Esophagus muscularis mucosa (tissue), 4 donors: ENCODE measurements around the gene DIAPH3. TPM values are rescaled to one million over a fixed set of nuclear protein-coding genes. Genes with fewer than 3 reads are reported as not detected.

Experiments
- DNase-seq: peaks from one replicate; pipeline ENCODE4 v3.0.0-alpha.2; 2017; ENCODE audit errors: extremely low spot score
- H3K27ac ChIP-seq, 4 donors: fragments of 200-600 bp; sonication (generic); replicated peaks in 1 of 4; 1 replicate in 3 of 4; 2 replicates in 1 of 4; pipeline ENCODE4 v1.5.1; 2016 to 2019; ENCODE audit warnings: mild to moderate bottlenecking in 1 of 4
- H3K27me3 ChIP-seq, 4 donors: fragments of 200-600 bp; sonication (generic); one replicate each; pipeline versions ENCODE4 v1.5.1 to v1.6.0; 2016 to 2019
- H3K36me3 ChIP-seq, 4 donors: fragments of 200-600 bp; sonication (generic); one replicate each; pipeline ENCODE4 v1.5.1; 2016 to 2019
- H3K4me1 ChIP-seq, 4 donors: fragments of 200-600 bp; sonication (generic); one replicate each; pipeline ENCODE4 v1.5.1; 2016 to 2019
- H3K4me3 ChIP-seq, 4 donors: fragments of 200-600 bp; sonication (generic); 1 replicate in 2 of 4; 2 replicates in 2 of 4; pipeline ENCODE4 v1.5.1; 2016 to 2019; ENCODE audit warnings: mild to moderate bottlenecking in 4 of 4, moderate library complexity in 1 of 4
- H3K9me3 ChIP-seq, 4 donors: fragments of 200-600 bp; sonication (generic); 1 replicate in 3 of 4; 2 replicates in 1 of 4; pipeline ENCODE4 v1.5.1; 2016 to 2019
- EP300 ChIP-seq: sonication (generic); formaldehyde crosslinking; IDR thresholded peaks from one replicate; pipeline ENCODE4 v1.6.1; 2017; ENCODE audit warnings: antibody characterized with exemption
- POLR2A ChIP-seq: fragments of 450-650 bp; IDR thresholded peaks from one replicate; pipeline ENCODE4 v1.6.1; 2017; ENCODE audit warnings: antibody characterized with exemption, moderate library complexity, mild to moderate bottlenecking, low read depth
- POLR2AphosphoS5 ChIP-seq, 2 donors: sonication (generic); formaldehyde crosslinking; IDR thresholded peaks; one replicate each; pipeline ENCODE4 v1.6.1; 2017; ENCODE audit warnings: antibody characterized with exemption in 2 of 2
- WGBS: methylation state at CpG from one replicate; pipeline ENCODE4 v1.1.5; 2018; 5-methylcytosine and 5-hydroxymethylcytosine counted together
- intact Hi-C: fragments of 100-400 bp; cut with DNase I; formaldehyde crosslinking; loops from one replicate; pipeline ENCODE4 v1.15.1; 2023
- total RNA-seq, 4 donors: library from RNA; depleted of rRNA; stranded (reverse); fragments of >200 nt; gene quantifications; one replicate each; pipeline versions ENCODE4 v1.1.0 to v1.2.1, GENCODE V29; 2016
- TF ChIP-seq, protein P1 (sequence below), 3 experiments: fragments of 200-600 bp in 2 of 3; fragments of 450-650 bp in 1 of 3; sonication (generic) in 2 of 3; IDR thresholded peaks; one replicate each; pipeline ENCODE4 v1.5.1; 2017 to 2019; ENCODE audit warnings: antibody characterized with exemption in 3 of 3, mild to moderate bottlenecking in 2 of 3, moderate library complexity in 1 of 3

DIAPH3 gene
- total RNA-seq, 4 donors from 2014 or later, result under 0.01 to 1.0 (median 0.41) TPM

DNA sequence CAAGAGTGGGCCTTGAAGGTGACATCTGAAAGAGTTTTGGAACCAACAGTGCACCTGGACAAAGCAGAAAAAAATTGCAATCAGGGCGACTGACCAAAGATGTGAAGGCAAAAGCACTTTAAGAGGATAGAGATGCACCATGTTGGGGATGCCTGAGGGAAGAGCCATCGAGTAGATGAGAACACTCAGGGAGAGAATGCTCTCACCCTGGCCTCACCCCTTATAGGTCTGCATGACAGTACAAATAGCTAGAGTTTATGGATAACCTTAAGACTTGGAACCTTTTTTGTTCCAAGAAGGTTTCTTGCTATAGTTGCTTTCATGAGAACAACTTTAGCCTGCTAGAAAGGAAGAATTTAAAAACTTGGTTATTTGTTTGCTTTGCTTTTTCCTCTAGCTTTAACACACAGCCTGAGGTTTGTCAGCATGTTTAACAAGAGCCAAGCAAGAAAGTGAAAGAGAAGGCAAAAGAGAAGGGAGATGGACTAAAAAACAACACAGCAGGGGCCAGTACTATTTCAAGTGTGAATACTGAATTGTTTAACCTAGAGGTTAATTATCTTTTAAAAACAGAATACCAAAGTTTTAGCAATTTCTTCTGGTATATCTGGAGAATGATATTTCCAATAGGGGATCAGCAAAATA, 418.9 kb downstream of the DIAPH3 start:
- Histone ChIP-seq H3K36me3 (no peaks in the 10 kb centered on the region), H3K27ac (no peak overlapping the region), H3K9me3 (no peaks in the 10 kb centered on the region), H3K27me3 (no peaks in the 10 kb centered on the region), H3K4me3 (no peak overlapping the region), H3K4me1 (peaks cover 0 to 24% (median 16%) of the 10 kb centered on the region in 4 donors)
- intact Hi-C loops, result no loop called here
- no peak for TF ChIP-seq EP300
- TF ChIP-seq POLR2AphosphoS5 (IDR thresholded peaks at IDR 0.05), result no peak
- TF ChIP-seq, protein P1, sequence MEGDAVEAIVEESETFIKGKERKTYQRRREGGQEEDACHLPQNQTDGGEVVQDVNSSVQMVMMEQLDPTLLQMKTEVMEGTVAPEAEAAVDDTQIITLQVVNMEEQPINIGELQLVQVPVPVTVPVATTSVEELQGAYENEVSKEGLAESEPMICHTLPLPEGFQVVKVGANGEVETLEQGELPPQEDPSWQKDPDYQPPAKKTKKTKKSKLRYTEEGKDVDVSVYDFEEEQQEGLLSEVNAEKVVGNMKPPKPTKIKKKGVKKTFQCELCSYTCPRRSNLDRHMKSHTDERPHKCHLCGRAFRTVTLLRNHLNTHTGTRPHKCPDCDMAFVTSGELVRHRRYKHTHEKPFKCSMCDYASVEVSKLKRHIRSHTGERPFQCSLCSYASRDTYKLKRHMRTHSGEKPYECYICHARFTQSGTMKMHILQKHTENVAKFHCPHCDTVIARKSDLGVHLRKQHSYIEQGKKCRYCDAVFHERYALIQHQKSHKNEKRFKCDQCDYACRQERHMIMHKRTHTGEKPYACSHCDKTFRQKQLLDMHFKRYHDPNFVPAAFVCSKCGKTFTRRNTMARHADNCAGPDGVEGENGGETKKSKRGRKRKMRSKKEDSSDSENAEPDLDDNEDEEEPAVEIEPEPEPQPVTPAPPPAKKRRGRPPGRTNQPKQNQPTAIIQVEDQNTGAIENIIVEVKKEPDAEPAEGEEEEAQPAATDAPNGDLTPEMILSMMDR (IDR thresholded peaks at IDR 0.05), result no peak
- no peak for TF ChIP-seq POLR2A
- 82% methylated on average over 2 of the region's 2 CpGs for WGBS
- no peak for DNase-seq

DNA sequence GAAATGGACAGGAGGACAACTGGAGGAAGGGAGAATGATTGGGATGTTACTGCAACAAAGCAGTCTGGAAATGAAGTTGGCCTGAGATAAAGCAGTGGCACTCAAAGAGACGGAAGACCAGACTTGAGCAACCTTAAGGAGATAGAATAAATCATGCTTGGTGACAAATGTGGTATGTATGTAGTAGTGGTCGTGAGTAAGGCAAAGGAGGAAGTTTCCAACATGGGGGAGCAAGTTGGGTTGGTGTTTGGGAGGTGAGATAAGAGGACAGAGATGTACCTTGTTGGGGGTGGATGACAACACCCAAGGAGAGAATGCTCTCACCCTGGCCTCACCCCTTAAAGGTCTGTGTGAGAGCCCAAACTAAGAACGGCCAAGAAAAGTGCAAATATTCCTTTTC, 420.5 kb downstream of the DIAPH3 start:
- H3K27me3 ChIP-seq, result no peaks in the 10 kb centered on the region
- H3K27ac ChIP-seq, result no peak overlapping the region
- no peak for DNase-seq
- H3K4me1 ChIP-seq, result peaks cover 0 to 24% (median 16%) of the 10 kb centered on the region in 4 donors
- no peaks in the 10 kb centered on the region for H3K9me3 ChIP-seq
- WGBS, result 77% methylated on average over 3 of the region's 3 CpGs
- TF ChIP-seq, protein P1 (IDR thresholded peaks at IDR 0.05), result no peak
- TF ChIP-seq POLR2A (no peak), EP300 (no peak), POLR2AphosphoS5 (IDR thresholded peaks at IDR 0.05) (no peak)
- no peaks in the 10 kb centered on the region for H3K36me3 ChIP-seq
- intact Hi-C loops, result no loop called here
- H3K4me3 ChIP-seq, result no peak overlapping the region

DNA sequence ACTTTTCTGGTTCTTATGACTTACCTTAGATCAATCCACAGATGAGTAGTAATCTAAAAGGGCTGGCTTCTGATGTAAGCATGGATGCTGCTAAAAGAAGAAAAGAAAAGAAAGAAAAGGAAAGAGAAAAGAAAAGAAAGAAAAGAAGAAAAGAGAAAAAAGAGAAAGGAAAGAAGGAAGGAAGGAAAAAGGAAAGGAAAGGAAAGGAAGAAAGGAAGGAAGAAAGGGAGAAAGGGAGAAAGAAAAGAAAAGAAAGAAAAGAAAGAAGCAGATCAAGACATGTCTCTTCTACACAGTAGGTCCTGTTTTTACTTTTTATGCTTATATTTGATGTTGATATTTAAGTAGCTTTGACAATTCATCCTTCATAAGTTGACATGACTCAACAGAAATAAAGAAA, 421.3 kb downstream of the DIAPH3 start:
- Histone ChIP-seq H3K36me3 (no peaks in the 10 kb centered on the region), H3K4me1 (peaks cover 0 to 24% (median 16%) of the 10 kb centered on the region in 4 donors), H3K4me3 (no peak overlapping the region), H3K9me3 (no peaks in the 10 kb centered on the region), H3K27me3 (no peaks in the 10 kb centered on the region), H3K27ac (no peak overlapping the region)
- intact Hi-C loops, result no loop called here
- DNase-seq, result no peak
- no peak for TF ChIP-seq POLR2AphosphoS5 (IDR thresholded peaks at IDR 0.05)
- no peak for TF ChIP-seq POLR2A
- no peak for TF ChIP-seq EP300
- TF ChIP-seq, protein P1 (IDR thresholded peaks at IDR 0.05), result no peak

DNA sequence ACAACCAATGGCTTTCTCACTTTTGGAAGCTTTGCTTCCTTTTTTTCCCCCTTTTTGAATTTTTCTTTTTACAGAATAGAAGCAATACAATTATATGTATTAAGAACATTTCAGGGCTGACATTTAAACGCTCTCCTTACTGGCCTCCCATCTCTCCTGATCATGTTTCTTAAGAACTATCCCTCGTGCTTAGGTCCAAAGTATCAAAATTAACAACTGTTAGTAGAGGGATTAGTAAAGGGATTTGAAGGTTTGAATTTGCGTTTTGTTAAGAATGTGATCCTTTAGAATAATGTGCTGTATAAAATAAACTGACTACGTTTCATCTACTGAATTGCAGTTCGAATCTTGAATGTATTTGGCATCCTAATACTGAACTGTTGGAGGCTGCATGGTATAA, 424.8 kb downstream of the DIAPH3 start:
- no peak overlapping the region for H3K4me3 ChIP-seq
- H3K27ac ChIP-seq, result no peak overlapping the region
- intact Hi-C loops, result no loop called here
- no peak for DNase-seq
- H3K36me3 ChIP-seq, result no peaks in the 10 kb centered on the region
- 94% methylated on average over 5 of the region's 5 CpGs for WGBS
- H3K27me3 ChIP-seq, result no peaks in the 10 kb centered on the region
- no peaks in the 10 kb centered on the region for H3K4me1 ChIP-seq
- H3K9me3 ChIP-seq, result no peaks in the 10 kb centered on the region
- TF ChIP-seq, protein P1 (IDR thresholded peaks at IDR 0.05), result no peak
- no peak for TF ChIP-seq POLR2AphosphoS5 (IDR thresholded peaks at IDR 0.05)
- no peak for TF ChIP-seq POLR2A
- TF ChIP-seq EP300, result no peak

DNA sequence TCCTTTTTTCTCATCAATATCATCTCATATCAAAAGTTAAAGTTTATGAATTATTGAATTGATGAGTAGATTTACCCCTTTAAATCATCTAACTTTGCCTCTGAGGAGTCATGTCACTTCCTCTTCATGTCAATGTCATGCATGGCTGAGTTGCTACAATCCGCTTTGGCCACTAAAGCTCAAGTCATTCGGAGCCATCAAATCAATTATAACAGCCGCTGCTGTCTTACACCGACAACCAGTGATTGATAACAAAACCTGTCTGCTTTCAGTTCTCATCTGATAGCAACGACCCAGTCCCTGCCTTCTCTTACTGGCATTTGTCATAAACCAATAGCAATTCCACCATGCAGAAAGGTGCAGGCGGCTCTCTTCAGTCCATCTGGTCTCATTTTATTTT, 429.3 kb downstream of the DIAPH3 start:
- no peak overlapping the region for H3K4me3 ChIP-seq
- H3K4me1 ChIP-seq, result no peaks in the 10 kb centered on the region
- TF ChIP-seq, protein P1 (IDR thresholded peaks at IDR 0.05), result no peak
- TF ChIP-seq EP300 (no peak), POLR2AphosphoS5 (IDR thresholded peaks at IDR 0.05) (no peak), POLR2A (no peak)
- H3K27me3 ChIP-seq, result no peaks in the 10 kb centered on the region
- no peaks in the 10 kb centered on the region for H3K36me3 ChIP-seq
- WGBS, result 83% methylated on average over 6 of the region's 6 CpGs
- no peaks in the 10 kb centered on the region for H3K9me3 ChIP-seq
- intact Hi-C loops, result no loop called here
- DNase-seq, result no peak
- H3K27ac ChIP-seq, result no peak overlapping the region
